ENCODE results near the gene TMEM44.
"Not testable (repeated sequence)": the region's sequence is repeated elsewhere in the genome, so short reads cannot be mapped to it uniquely, and the experiment has no call there.

TMEM44 gene

DNA sequence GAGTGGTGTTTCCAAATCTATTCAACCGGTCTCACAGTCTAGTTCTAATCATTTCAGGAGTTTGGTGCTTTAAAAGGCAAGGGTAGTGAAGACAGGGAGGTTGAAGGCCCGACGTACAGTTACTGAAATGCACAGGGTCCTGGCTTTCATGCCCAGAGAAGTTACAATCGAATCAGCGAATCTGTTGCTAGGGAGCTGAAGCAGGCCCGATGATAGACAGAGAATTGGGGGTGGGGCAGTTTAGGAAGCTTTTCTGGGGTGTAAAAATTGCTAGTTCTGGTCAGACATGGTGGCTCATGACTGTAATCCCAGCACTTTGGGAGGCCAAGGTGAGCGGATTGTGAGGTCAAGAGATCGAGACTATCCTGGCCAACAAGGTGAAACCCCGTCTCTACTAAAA, 83.4 kb downstream of the TMEM44 start:
- no peak for DNase-seq

DNA sequence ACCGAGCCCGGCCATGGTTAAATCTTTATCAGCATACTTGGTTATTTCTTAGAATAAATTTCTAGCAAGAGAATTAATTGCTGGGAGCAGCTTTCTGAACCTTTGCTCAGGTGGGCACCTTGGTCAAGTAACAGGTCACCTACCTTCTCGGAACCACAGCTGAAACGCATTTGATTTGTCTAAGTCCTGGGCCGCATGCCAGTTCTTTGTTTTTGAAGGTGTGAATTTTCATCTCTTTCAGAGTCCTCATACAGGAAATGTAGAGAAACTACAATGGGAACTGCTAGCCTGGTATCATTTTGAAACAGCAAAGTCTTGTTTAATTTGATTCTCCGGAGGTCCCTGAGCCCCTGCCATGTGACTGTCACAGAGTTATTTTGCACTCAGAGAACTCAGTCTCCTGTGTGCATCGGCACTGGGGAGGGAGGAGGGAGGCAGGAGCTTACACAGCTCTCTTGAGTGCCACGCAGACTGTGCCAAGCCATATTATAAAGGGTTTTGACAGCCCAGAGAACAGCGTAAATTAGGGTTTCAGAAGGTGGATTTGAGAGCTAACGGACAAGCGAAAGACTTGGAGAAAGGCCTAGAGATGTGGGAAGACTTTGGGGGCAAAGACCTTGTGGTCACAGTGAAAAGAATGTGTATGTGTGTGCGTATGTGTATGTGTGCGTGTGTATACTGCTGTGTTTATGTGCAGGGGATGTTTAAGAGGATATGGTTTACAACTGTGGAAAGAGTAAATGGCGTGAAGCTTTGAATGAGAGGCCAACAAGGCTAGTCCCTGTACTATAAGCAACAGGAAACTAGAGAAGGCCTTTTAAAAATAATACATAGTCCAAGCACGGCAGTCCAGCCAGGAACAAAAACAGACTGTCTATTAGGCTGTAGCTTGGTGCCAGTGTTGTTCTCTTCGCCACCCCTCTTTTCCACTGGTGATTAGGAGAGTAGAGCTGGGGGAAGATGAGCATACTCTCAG, 84.6 kb downstream of the TMEM44 start:
- DNase-seq, result no peak

DNA sequence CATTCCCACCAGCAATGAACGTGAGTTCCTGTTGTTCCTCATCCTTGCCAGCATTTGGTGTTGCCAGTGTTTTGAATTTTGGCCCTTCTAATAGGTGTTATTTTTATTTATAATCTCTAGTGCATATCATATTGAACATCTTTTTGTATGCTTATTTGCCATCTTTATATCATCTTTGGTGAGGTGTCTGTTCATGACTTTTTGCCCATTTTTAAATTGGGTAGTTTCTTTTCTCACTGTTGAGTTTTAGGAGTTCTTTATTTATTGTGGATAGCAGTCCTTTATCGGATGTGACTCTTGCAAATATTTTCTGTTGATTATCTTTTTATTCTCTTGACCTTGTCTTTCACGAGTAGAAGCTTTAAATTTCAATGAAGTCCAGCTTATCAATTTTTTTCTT, 86.2 kb downstream of the TMEM44 start:
- no peak for DNase-seq

DNA sequence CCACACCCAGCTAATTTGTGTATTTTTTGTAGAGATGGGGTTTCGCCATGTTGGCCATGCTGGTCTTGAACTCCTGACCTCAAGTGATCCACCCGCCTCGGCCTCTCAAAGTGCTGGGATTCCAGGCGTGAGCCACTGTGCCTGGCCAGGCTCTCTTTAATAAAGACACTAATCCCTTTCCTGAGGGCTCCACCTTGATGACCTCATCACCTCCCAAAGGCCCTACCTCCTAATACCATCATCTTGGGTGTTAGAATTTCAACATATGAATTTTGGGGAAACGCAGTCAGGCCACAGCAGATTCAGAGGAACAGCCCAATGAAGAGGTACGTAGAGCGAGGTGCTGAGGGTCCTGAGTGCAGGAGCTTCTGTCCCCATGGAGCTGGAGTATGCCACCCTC, 87.7 kb downstream of the TMEM44 start:
- not testable (repeated sequence) for DNase-seq

DNA sequence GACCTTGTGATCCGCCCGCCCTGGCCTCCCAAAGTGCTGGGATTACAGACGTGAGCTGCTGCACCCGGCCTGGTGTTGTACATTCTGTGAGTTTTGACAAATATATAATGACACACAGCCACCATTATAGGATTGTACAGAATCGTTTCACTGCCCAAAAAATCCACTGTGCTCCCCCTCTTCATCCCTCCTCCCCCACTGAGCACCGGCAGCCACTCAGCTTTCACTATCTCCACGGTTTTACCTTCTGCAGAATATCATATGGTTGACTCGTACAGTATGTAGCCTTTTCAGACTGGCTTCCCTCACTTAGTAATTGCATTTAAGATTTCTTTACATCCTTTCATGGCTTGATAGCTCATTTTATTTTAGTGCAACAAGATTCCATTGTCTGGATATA, 89.7 kb downstream of the TMEM44 start:
- no peak for DNase-seq

DNA sequence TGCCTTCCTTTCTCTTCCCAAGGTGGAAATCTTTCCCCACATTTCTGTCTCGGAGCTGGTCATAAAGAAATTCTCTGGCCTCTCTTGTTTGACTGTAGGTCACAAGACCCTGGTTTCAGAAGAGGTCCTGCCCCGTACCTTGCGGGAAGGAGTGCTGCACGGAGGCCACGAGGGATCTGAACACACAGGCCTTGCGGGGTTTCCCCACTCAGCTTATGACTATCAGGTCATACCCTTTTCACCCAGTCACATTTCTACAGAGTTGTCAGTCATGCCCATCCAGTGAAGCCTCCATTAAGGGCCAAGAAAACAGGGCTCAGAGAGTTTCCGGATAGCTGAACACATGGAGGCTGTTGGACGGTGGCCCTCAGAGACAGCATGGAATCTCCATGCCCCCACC, 91.7 kb downstream of the TMEM44 start:
- no peak for DNase-seq

DNA sequence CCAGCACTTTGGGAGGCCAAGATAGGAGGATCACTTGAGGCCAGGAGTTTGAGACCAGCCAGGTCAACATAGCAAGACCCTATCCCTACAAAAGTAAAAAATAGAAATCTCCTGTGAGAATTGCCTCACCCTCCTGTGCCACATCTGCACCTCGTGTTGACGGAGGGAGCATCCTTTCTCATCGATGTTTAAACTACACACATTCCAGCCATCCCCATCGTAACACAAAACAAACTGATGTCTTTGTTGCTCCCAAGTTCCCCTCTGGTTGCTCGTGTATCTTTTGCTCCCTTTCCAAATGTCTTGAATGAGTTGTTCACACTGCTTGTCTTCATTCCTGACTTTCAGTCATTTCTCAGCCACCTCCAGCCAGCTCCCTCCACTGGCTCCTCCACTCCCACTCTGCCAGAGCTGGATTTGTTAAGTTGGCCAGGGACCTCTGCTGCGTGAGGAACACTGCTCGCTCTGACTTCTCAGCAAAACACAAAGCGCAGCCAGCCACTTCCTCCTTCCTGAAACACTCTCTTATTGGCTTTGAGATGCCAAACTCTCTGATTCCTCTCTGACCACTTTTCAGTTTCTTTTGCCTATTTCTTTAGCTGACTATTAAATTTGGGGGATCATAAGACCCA, 92.8 kb downstream of the TMEM44 start:
- no peak for DNase-seq

DNA sequence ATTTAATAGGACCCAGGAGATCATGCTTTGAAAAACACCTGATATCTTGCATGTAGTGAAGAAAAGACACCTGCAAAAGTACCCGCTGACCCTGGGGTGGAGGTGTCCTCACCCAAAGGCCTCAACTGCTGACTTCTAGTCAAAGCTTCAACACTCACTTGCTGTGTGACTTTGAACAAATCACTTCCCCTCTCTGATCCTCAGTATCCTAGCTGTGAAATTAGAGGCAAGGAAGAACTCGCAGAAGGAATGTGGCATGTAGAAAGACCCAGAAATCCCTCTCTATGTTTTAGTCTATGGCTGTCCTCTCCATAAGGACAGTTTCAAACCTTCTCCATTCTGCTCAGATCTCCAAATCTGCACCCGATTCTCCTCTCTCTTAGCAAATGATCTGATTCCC, 93.7 kb downstream of the TMEM44 start:
- no peak for DNase-seq

DNA sequence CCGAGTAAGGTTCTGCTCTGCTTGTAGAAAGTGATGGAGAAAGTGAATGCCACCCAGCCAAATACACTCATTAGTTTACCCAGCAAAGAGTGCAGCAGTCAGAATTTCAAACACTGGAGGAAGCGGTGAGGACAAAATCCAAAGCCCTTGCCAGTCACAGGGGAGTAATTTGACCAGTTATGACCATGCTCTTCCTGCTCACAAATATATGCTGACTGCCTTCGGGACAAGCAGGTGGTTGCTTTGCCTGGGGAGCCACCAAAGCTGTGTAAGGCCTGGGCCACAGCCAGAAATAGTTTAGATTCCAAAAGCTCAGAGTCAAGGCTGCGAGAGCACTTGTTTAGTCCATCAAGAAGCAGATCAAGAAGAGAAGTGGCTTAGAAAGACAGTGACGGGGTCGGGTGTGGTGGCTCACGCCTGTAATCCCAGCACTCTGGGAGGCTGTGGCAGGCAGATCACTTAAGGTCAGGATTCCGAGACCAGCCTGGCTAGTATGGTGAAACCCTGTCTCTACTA, 95.4 kb downstream of the TMEM44 start:
- peak; percentile 51 for DNase-seq
